ENCODE measurements around the gene TWNK. TPM values are rescaled to one million over a fixed set of nuclear protein-coding genes. Genes with fewer than 3 reads are reported as not detected.
A peak's percentile ranks its signal among the peaks of the same experiment; 100 is the strongest.

The TWNK gene
- total RNA-seq, result 10 to 100 TPM in 1 of 2 donors, 1 to 10 TPM in 1; 5.3 to 16.6 TPM

DNA sequence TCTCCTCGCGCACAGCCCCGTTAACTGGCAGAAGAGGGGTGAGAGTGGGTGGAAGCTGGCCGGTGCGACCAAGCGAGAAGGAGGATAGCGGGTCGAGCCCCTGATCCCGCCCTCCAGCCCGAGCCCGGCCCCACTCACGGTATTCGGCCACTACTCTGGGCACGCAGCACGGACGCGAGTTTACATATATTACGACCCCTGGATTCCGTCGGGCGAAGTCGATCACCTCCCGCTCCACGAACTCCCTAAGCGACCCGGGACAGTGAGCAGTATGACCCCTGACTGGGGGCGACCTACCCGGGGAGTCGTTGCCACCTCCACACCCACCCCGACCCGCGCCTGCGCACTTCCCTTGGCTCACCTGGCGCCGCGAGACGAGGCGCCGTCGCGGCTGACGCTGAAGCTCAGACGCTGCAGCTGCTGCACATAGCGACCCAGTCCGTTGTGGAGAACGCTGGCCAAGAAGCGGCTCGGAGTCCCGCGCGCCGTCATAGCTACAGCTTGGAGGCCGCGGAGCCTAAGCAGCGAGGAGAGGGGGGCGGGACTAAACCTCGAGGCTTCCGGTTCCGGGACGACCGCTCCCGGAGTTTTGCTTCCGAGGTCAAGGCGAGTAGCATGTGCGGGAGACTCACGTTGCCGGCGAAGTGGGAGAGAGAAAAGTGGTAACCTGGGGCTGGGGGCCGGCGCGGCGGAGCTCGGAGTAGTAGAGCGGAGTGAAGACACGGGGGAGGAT is at the start of gene TWNK, which contains the start of gene MRPL43:
TWNK (plus strand) TSS at position 592 of the 733 bp plus-strand sequence. CDS start 668 bp downstream, outside the sequence.
MRPL43 (minus strand) TSS at position 546 of the 733 bp plus-strand sequence; CDS start at position 492, 54 bp downstream.
- no peaks in the 10 kb centered on the region for H3K9me3 ChIP-seq
- peak; percentile 65 for DNase-seq (ENCODE audit: low spot score)
- H3K4me1 ChIP-seq (ENCODE audit: control insufficient read depth in 1 of 2, low read depth in 2 of 2), result peaks cover 17 to 24% of the 10 kb centered on the region in 2 donors
- ATAC-seq (ENCODE audit: insufficient number of reproducible peaks, low FRiP score, low read depth), result peak; percentile 37
- TF ChIP-seq, protein P1, sequence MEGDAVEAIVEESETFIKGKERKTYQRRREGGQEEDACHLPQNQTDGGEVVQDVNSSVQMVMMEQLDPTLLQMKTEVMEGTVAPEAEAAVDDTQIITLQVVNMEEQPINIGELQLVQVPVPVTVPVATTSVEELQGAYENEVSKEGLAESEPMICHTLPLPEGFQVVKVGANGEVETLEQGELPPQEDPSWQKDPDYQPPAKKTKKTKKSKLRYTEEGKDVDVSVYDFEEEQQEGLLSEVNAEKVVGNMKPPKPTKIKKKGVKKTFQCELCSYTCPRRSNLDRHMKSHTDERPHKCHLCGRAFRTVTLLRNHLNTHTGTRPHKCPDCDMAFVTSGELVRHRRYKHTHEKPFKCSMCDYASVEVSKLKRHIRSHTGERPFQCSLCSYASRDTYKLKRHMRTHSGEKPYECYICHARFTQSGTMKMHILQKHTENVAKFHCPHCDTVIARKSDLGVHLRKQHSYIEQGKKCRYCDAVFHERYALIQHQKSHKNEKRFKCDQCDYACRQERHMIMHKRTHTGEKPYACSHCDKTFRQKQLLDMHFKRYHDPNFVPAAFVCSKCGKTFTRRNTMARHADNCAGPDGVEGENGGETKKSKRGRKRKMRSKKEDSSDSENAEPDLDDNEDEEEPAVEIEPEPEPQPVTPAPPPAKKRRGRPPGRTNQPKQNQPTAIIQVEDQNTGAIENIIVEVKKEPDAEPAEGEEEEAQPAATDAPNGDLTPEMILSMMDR (IDR thresholded peaks at IDR 0.05), result no peak
- H3K27ac ChIP-seq, result peak within 1 kb of the TSS; percentile 63 to 68
- H3K4me3 ChIP-seq, result peak within 1 kb of the TSS; percentile 89
- H3K36me3 ChIP-seq, result peaks cover 9% of the 10 kb centered on the region
- no peaks in the 10 kb centered on the region for H3K27me3 ChIP-seq (replicated peaks; ENCODE audit: insufficient read depth)

DNA sequence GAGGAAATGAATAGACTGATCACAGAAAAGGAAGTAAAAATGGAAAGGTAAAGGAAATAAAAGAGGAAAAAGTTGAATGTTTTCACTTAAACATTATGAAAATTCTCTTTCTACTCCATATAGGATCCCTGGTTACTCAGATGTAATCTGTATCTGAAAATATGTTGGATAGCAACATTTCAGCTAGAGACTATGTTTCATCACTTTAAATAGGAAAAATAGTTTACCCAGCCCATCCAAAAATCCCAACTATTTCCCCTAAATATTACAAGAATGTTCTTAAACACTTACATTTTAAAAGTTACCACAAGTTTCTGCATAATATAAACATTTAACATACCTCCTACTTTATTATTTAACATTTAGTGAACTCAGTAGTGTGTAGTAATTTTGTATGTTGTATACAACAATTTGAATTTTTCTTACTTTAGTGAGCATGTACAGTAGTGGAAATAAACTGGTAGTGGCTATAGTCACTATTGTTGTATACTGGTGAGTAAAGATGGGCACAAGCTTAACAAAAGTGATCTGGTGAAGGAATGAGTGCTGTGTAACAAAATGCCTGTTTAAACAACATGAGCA is 47.5 kb upstream of the TWNK start:
- Histone ChIP-seq H3K9me3 (no peaks in the 10 kb centered on the region), H3K4me1 (ENCODE audit: control insufficient read depth in 1 of 2, low read depth in 2 of 2) (no peaks in the 10 kb centered on the region), H3K36me3 (peaks cover 42% of the 10 kb centered on the region), H3K4me3 (no peak overlapping the region), H3K27ac (no peak overlapping the region), H3K27me3 (replicated peaks; ENCODE audit: insufficient read depth) (no peaks in the 10 kb centered on the region)
- TF ChIP-seq, protein P1 (IDR thresholded peaks at IDR 0.05), result no peak
- ATAC-seq (ENCODE audit: insufficient number of reproducible peaks, low FRiP score, low read depth), result no peak
- DNase-seq (ENCODE audit: low spot score), result no peak

DNA sequence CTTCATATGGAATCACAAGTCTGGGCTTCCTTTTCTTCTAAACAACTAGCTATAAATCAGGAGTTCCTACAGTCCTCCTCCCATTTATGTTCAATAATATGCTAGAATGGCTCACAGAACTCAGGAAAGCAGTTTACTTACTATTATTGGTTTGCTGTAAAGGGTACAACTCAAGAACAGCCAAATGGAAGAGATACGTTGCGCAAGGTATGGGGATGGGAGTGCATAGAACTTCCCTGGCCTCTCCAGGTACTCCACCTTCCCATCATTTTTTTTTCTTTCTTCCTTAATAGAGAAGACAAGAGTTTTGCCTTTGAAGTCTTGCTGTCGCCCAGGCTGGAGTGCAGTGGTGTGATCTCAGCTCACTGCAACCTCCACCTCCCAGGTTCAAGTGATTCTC is 45.1 kb upstream of the TWNK start:
- Histone ChIP-seq H3K4me1 (ENCODE audit: control insufficient read depth in 1 of 2, low read depth in 2 of 2) (no peaks in the 10 kb centered on the region), H3K27ac (no peak overlapping the region), H3K36me3 (peaks cover 41% of the 10 kb centered on the region), H3K9me3 (no peaks in the 10 kb centered on the region), H3K4me3 (no peak overlapping the region), H3K27me3 (replicated peaks; ENCODE audit: insufficient read depth) (no peaks in the 10 kb centered on the region)
- TF ChIP-seq, protein P1 (IDR thresholded peaks at IDR 0.05), result no peak
- no peak for ATAC-seq (ENCODE audit: insufficient number of reproducible peaks, low FRiP score, low read depth)
- no peak for DNase-seq (ENCODE audit: low spot score)

DNA sequence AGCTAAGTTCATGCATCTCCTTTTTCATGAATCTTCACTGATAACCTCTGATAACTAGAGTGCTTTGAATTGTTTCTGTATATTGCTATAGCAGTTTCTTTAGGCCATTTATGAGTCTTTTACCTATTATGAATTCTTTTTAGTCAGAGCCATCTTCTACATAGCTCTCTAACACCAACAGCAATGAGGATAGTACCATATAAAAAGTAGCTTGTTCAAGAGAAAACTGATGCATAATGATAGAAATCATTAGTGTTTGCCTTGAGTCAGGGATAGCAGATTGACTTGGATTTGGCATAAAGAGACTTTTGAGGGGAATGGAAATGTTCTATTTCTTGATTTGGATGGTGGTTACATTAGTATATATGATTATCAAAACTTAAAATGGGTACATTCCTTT is 43.8 kb upstream of the TWNK start:
- ATAC-seq (ENCODE audit: insufficient number of reproducible peaks, low FRiP score, low read depth), result no peak
- peaks cover 37% of the 10 kb centered on the region for H3K36me3 ChIP-seq
- DNase-seq (ENCODE audit: low spot score), result no peak

DNA sequence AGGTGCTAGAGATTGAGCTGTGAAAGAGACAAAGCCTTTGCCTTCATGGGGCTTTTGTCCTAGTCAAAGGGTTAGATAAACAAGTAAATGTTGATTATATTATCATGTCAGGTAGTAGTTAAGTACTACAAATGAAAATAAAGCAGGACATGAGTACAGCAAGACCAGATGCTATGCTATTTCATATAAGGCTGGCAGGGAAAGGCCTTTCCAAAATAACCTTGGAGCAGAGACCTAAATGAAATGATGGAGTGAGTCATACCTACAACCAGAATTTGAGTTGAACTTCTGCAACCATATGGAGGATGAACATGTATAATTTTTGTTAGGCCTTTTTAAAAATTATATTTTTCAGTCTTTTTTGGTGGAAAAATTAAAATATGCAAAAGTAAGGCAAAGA is 41.6 kb upstream of the TWNK start:
- ATAC-seq (ENCODE audit: insufficient number of reproducible peaks, low FRiP score, low read depth), result no peak
- no peaks in the 10 kb centered on the region for H3K4me1 ChIP-seq (ENCODE audit: control insufficient read depth in 1 of 2, low read depth in 2 of 2)
- H3K27me3 ChIP-seq (replicated peaks; ENCODE audit: insufficient read depth), result no peaks in the 10 kb centered on the region
- no peak overlapping the region for H3K4me3 ChIP-seq
- DNase-seq (ENCODE audit: low spot score), result no peak
- no peak overlapping the region for H3K27ac ChIP-seq
- peaks cover 50% of the 10 kb centered on the region for H3K36me3 ChIP-seq
- TF ChIP-seq, protein P1 (IDR thresholded peaks at IDR 0.05), result no peak
- H3K9me3 ChIP-seq, result no peaks in the 10 kb centered on the region

More for the DNA sequence above, 43.8 kb upstream of the TWNK start:
- H3K4me3 ChIP-seq, result no peak overlapping the region
- H3K9me3 ChIP-seq, result no peaks in the 10 kb centered on the region
- no peaks in the 10 kb centered on the region for H3K4me1 ChIP-seq (ENCODE audit: control insufficient read depth in 1 of 2, low read depth in 2 of 2)
- no peak overlapping the region for H3K27ac ChIP-seq
- TF ChIP-seq, protein P1 (IDR thresholded peaks at IDR 0.05), result no peak
- no peaks in the 10 kb centered on the region for H3K27me3 ChIP-seq (replicated peaks; ENCODE audit: insufficient read depth)
